ENCODE results near the gene SCAMP2.
A peak's percentile ranks its signal among the peaks of the same experiment; 100 is the strongest.
"Not testable (repeated sequence)": the region's sequence is repeated elsewhere in the genome, so short reads cannot be mapped to it uniquely, and the experiment has no call there.

SCAMP2 gene

GRCh38 chr15:74873036-74873755, at the start of gene SCAMP2:
Gene SCAMP2 (minus strand): TSS chr15:74873365. CDS start chr15:74873255, 110 bp downstream.
- peak; percentile 79 to 87 (median 79) for DNase-seq (ENCODE audit: low read depth in 2 of 3, low spot score in 2 of 3)

- no peak for DNase-seq (ENCODE audit: low read depth in 2 of 3, low spot score in 2 of 3)
Observed at GRCh38 chr15:74920456-74920855, 47.3 kb upstream of the SCAMP2 start.

- no peak for DNase-seq (ENCODE audit: low read depth in 2 of 3, low spot score in 2 of 3)
Observed at GRCh38 chr15:74917676-74918075, 44.5 kb upstream of the SCAMP2 start.

GRCh38 chr15:74913799-74914198, 40.6 kb upstream of the SCAMP2 start:
- DNase-seq (ENCODE audit: low read depth in 2 of 3, low spot score in 2 of 3), result not testable (repeated sequence)

- no peak for DNase-seq (ENCODE audit: low read depth in 2 of 3, low spot score in 2 of 3)
Observed at GRCh38 chr15:74913041-74913440, 39.9 kb upstream of the SCAMP2 start.

GRCh38 chr15:74908635-74909034, 35.5 kb upstream of the SCAMP2 start:
- no peak for DNase-seq (ENCODE audit: low read depth in 2 of 3, low spot score in 2 of 3)

GRCh38 chr15:74907163-74907870, 34.2 kb upstream of the SCAMP2 start:
- DNase-seq (ENCODE audit: low read depth in 2 of 3, low spot score in 2 of 3), result peak in 1 of 3 experiments; percentile 13

GRCh38 chr15:74906450-74907162, 33.4 kb upstream of the SCAMP2 start, which contains the start of gene FAM219B:
Gene FAM219B (minus strand): TSS chr15:74906851. CDS start chr15:74906800, 51 bp downstream.
- DNase-seq (ENCODE audit: low read depth in 2 of 3, low spot score in 2 of 3), result peak; percentile 68 to 72 (median 72)

- DNase-seq (ENCODE audit: low read depth in 2 of 3, low spot score in 2 of 3), result no peak
Observed at GRCh38 chr15:74906067-74906449, 32.9 kb upstream of the SCAMP2 start.

GRCh38 chr15:74904190-74904805, 31.1 kb upstream of the SCAMP2 start:
- no peak for DNase-seq (ENCODE audit: low read depth in 2 of 3, low spot score in 2 of 3)

- DNase-seq (ENCODE audit: low read depth in 2 of 3, low spot score in 2 of 3), result no peak
Observed at GRCh38 chr15:74903676-74904075, 30.5 kb upstream of the SCAMP2 start.

- DNase-seq (ENCODE audit: low read depth in 2 of 3, low spot score in 2 of 3), result no peak
Observed at GRCh38 chr15:74902295-74903075, 29.3 kb upstream of the SCAMP2 start.

- DNase-seq (ENCODE audit: low read depth in 2 of 3, low spot score in 2 of 3), result peak in 2 of 3 experiments; percentile 23 to 42
Observed at GRCh38 chr15:74901612-74902063, 28.5 kb upstream of the SCAMP2 start.

GRCh38 chr15:74897300-74897701, 24.1 kb upstream of the SCAMP2 start:
- no peak for DNase-seq (ENCODE audit: low read depth in 2 of 3, low spot score in 2 of 3)

GRCh38 chr15:74896316-74896715, 23.2 kb upstream of the SCAMP2 start:
- DNase-seq (ENCODE audit: low read depth in 2 of 3, low spot score in 2 of 3), result no peak

GRCh38 chr15:74895830-74896229, 22.7 kb upstream of the SCAMP2 start:
- no peak for DNase-seq (ENCODE audit: low read depth in 2 of 3, low spot score in 2 of 3)

GRCh38 chr15:74894383-74894782, 21.2 kb upstream of the SCAMP2 start:
- DNase-seq (ENCODE audit: low read depth in 2 of 3, low spot score in 2 of 3), result not testable (repeated sequence)

GRCh38 chr15:74893627-74894026, 20.5 kb upstream of the SCAMP2 start:
- no peak for DNase-seq (ENCODE audit: low read depth in 2 of 3, low spot score in 2 of 3)

- DNase-seq (ENCODE audit: low read depth in 2 of 3, low spot score in 2 of 3), result no peak
Observed at GRCh38 chr15:74892931-74893330, 19.8 kb upstream of the SCAMP2 start.

GRCh38 chr15:74892313-74892712, 19.1 kb upstream of the SCAMP2 start:
- DNase-seq (ENCODE audit: low read depth in 2 of 3, low spot score in 2 of 3), result no peak

All from activated CD8-positive, alpha-beta memory T cell treated with anti-CD3 and anti-CD28 coated beads for 48 hours (primary cell).